HG03432 (cell line): ENCODE results near the gene SLC4A7.
A peak's percentile ranks its signal among the peaks of the same experiment; 100 is the strongest.

Experiments
- ATAC-seq: cut with Tn5 transposase; IDR thresholded peaks from one replicate; pipeline ENCODE4 v1.9.1; 2021; ENCODE audit warnings: mild to moderate bottlenecking, moderate library complexity; ENCODE audit not compliant: unreplicated experiment

Gene SLC4A7

GRCh38 chr3:27326629-27327545, 157.3 kb downstream of the SLC4A7 start:
- ATAC-seq, result no peak

- ATAC-seq, result no peak
Observed at GRCh38 chr3:27326202-27326601, 158.0 kb downstream of the SLC4A7 start.

DNA sequence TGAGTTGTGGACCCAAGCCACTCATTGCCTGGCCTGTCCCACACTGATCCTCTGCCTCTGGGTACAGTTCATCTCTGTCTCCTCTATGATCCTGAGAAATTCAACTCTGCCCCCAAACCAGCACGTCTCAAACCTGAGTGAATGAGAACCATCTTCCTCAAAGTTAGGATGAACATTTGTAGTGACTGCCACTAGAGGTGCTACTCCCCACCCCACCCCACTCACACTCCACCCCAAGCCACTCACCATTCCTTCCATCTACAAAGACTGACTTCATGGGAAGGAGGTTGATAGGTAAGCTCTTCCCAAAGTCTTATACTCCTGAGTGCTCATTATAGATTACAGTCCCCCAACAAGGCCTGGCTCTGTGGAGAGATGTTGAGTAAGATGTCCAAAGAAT, 158.8 kb downstream of the SLC4A7 start:
- ATAC-seq, result peak; percentile 47

DNA sequence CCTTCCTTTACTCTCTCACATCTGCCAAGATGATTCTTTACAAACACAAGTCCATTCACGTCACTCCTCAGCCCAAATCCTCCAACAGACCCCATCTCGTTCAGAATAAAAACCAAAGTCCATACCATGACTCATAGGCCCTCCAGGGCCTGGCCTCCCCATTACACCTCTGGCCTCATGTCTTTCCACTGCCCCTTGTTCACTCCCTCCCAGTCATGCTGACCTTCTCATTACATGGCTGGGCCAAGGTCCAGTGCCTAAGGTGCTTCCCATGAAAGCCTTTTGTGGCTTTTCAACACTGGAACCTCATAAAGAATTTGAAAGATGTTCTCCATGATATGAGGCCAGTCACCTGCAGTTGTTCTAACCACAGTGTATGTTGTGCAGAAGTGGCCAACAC, 159.5 kb downstream of the SLC4A7 start:
- no peak for ATAC-seq

- ATAC-seq, result no peak
Observed at GRCh38 chr3:27323087-27323570, 161.1 kb downstream of the SLC4A7 start.
